GM19452 (cell line): Measurements from ENCODE around the gene SGCA.

ENCODE experiments used
- ATAC-seq: cut with Tn5 transposase; IDR thresholded peaks from one replicate; pipeline ENCODE4 v1.9.1; 2021; ENCODE audit not compliant: unreplicated experiment

Gene SGCA

GRCh38 chr17:50149091-50149416 is 16.8 kb upstream of the SGCA start:
- ATAC-seq: no peak

GRCh38 chr17:50149417-50150353 is 16.1 kb upstream of the SGCA start:
- ATAC-seq: no peak

GRCh38 chr17:50150354-50151040 is 15.3 kb upstream of the SGCA start, which contains the start of gene PPP1R9B:
Gene PPP1R9B, minus strand, starts transcription at chr17:50150677. Its CDS starts 164 bp downstream, at chr17:50150513.
- no peak for ATAC-seq

GRCh38 chr17:50151041-50151936 is 14.5 kb upstream of the SGCA start:
- ATAC-seq: peak; percentile 35

GRCh38 chr17:50151937-50152547 is 13.8 kb upstream of the SGCA start:
- ATAC-seq: no peak

- no peak for ATAC-seq
These were observed 13.1 kb upstream of the SGCA start for GRCh38 chr17:50152736-50153135.

- no peak for ATAC-seq
These were observed 11.9 kb upstream of the SGCA start for GRCh38 chr17:50153650-50154575.

GRCh38 chr17:50154604-50155003 is 11.2 kb upstream of the SGCA start:
- no peak for ATAC-seq

- ATAC-seq: no peak
These were observed 10.5 kb upstream of the SGCA start for GRCh38 chr17:50155115-50155819.

GRCh38 chr17:50157891-50158290 is 7.9 kb upstream of the SGCA start:
- ATAC-seq: no peak

- ATAC-seq: peak; percentile 79
These were observed 4.5 kb upstream of the SGCA start for GRCh38 chr17:50161023-50161910.

- ATAC-seq: no peak
These were observed 3.9 kb upstream of the SGCA start for GRCh38 chr17:50161911-50162288.

- no peak for ATAC-seq
These were observed 3.1 kb upstream of the SGCA start for GRCh38 chr17:50162466-50163254.

- no peak for ATAC-seq
These were observed 1.7 kb upstream of the SGCA start for GRCh38 chr17:50163843-50164696.

- ATAC-seq: no peak
These were observed 1.2 kb upstream of the SGCA start for GRCh38 chr17:50164697-50164988.

- ATAC-seq: no peak
These were observed 739 bp upstream of the SGCA start for GRCh38 chr17:50165066-50165465.

- no peak for ATAC-seq
These were observed 339 bp upstream of the SGCA start for GRCh38 chr17:50165466-50165865.
